Measurements from ENCODE around the gene SF3A1. TPM values are rescaled to one million over a fixed set of nuclear protein-coding genes. Genes with fewer than 3 reads are reported as not detected.
A peak's percentile ranks its signal among the peaks of the same experiment; 100 is the strongest.

Gene SF3A1
- total RNA-seq, 1 donor from 2014 or later, result 54.8 TPM

- no peak overlapping the region for H3K4me3 ChIP-seq (ENCODE audit: low read depth, low read length)
- no peak for DNase-seq (ENCODE audit: low read depth)
- no peaks in the 10 kb centered on the region for H3K27me3 ChIP-seq (ENCODE audit: control insufficient read depth, insufficient read depth, low read length)
- H3K36me3 ChIP-seq (ENCODE audit: control insufficient read depth, insufficient read depth, low read length), result no peaks in the 10 kb centered on the region
- no peak for TF ChIP-seq CTCF (IDR thresholded peaks at IDR 0.05; ENCODE audit: insufficient read depth, low read length, poor library complexity, severe bottlenecking)
Measured at GRCh38 chr22:30400159-30400558, 43.5 kb upstream of the SF3A1 start.

- H3K36me3 ChIP-seq (ENCODE audit: control insufficient read depth, insufficient read depth, low read length), result no peaks in the 10 kb centered on the region
- H3K4me3 ChIP-seq (ENCODE audit: low read depth, low read length), result no peak overlapping the region
- no peak for TF ChIP-seq CTCF (IDR thresholded peaks at IDR 0.05; ENCODE audit: insufficient read depth, low read length, poor library complexity, severe bottlenecking)
- no peaks in the 10 kb centered on the region for H3K27me3 ChIP-seq (ENCODE audit: control insufficient read depth, insufficient read depth, low read length)
- DNase-seq (ENCODE audit: low read depth), result no peak
Measured at GRCh38 chr22:30399718-30400117, 43.0 kb upstream of the SF3A1 start.

GRCh38 chr22:30398685-30399680 lies 42.3 kb upstream of the SF3A1 start:
- no peak for DNase-seq (ENCODE audit: low read depth)
- H3K27me3 ChIP-seq (ENCODE audit: control insufficient read depth, insufficient read depth, low read length), result no peaks in the 10 kb centered on the region
- no peak for TF ChIP-seq CTCF (IDR thresholded peaks at IDR 0.05; ENCODE audit: insufficient read depth, low read length, poor library complexity, severe bottlenecking)
- H3K36me3 ChIP-seq (ENCODE audit: control insufficient read depth, insufficient read depth, low read length), result no peaks in the 10 kb centered on the region
- peak overlapping the region; percentile 88 for H3K4me3 ChIP-seq (ENCODE audit: low read depth, low read length)

- no peak for DNase-seq (ENCODE audit: low read depth)
- no peak for TF ChIP-seq CTCF (IDR thresholded peaks at IDR 0.05; ENCODE audit: insufficient read depth, low read length, poor library complexity, severe bottlenecking)
- H3K36me3 ChIP-seq (ENCODE audit: control insufficient read depth, insufficient read depth, low read length), result no peaks in the 10 kb centered on the region
Measured at GRCh38 chr22:30397656-30398635, 41.3 kb upstream of the SF3A1 start.

GRCh38 chr22:30396871-30397655 lies 40.4 kb upstream of the SF3A1 start, which contains the start of gene SEC14L2:
TSS of gene SEC14L2 (plus strand) at chr22:30397018. CDS start at chr22:30397117, 99 bp downstream.
- no peak for TF ChIP-seq CTCF (IDR thresholded peaks at IDR 0.05; ENCODE audit: insufficient read depth, low read length, poor library complexity, severe bottlenecking)
- Histone ChIP-seq H3K27me3 (ENCODE audit: control insufficient read depth, insufficient read depth, low read length) (no peaks in the 10 kb centered on the region), H3K4me3 (ENCODE audit: low read depth, low read length) (peak within 1 kb of the TSS; percentile 88), H3K36me3 (ENCODE audit: control insufficient read depth, insufficient read depth, low read length) (no peaks in the 10 kb centered on the region)
- no peak for DNase-seq (ENCODE audit: low read depth)

More at GRCh38 chr22:30397656-30398635, 41.3 kb upstream of the SF3A1 start:
- Histone ChIP-seq H3K27me3 (ENCODE audit: control insufficient read depth, insufficient read depth, low read length) (no peaks in the 10 kb centered on the region), H3K4me3 (ENCODE audit: low read depth, low read length) (peak overlapping the region; percentile 88)

All from kidney epithelial cell (primary cell).